Upper lobe of right lung (tissue), 1 donor: Measurements from ENCODE around the gene RBM34. TPM values are rescaled to one million over a fixed set of nuclear protein-coding genes. Genes with fewer than 3 reads are reported as not detected.

Experiments
- ATAC-seq: fragments of 200-7000 bp; cut with Tn5 transposase; one replicate; pipeline ENCODE4 v1.9.1; 2020; ENCODE audit warnings: mild to moderate bottlenecking, moderate library complexity
- DNase-seq: peaks from one replicate; pipeline ENCODE4 v3.0.0-alpha.2; 2020
- H3K27ac ChIP-seq: fragments of 200-600 bp; one replicate; pipeline ENCODE4 v1.8.0; 2022
- H3K27me3 ChIP-seq: fragments of 200-600 bp; one replicate; pipeline ENCODE4 v1.8.0; 2022; ENCODE audit warnings: mild to moderate bottlenecking
- H3K36me3 ChIP-seq: fragments of 200-600 bp; one replicate; pipeline ENCODE4 v1.8.0; 2022
- H3K4me1 ChIP-seq: fragments of 200-600 bp; one replicate; pipeline ENCODE4 v1.8.0; 2022
- H3K4me3 ChIP-seq: fragments of 200-600 bp; one replicate; pipeline ENCODE4 v1.8.0; 2022; ENCODE audit warnings: mild to moderate bottlenecking
- H3K9me3 ChIP-seq: fragments of 200-600 bp; one replicate; pipeline ENCODE4 v1.8.0; 2022
- CTCF ChIP-seq: fragments of 200-600 bp; IDR thresholded peaks from one replicate; pipeline ENCODE4 v1.8.0; 2022; ENCODE audit warnings: antibody characterized with exemption
- intact Hi-C: fragments of 100-400 bp; cut with DNase I; formaldehyde crosslinking; loops from one replicate; pipeline ENCODE4 v1.11.0; 2022
- total RNA-seq: library from RNA; stranded (reverse); fragmentation: NEBNext Ultra II Directional; extraction: Animal tissue kit (Norgen Biotek cat#: 25700); gene quantifications from one replicate; pipeline ENCODE4 v1.2.1, GENCODE V29; 2021
- donor health status: DM: no; HTN: yes; CAD: no; lungs with severe emphysema.

RBM34 gene
- total RNA-seq, 1 donor from 2014 or later, result 60.5 TPM

- H3K27me3 ChIP-seq, result no peaks in the 10 kb centered on the region
- intact Hi-C loops, result no loop called here
- no peak for ATAC-seq
- H3K4me3 ChIP-seq, result no peak overlapping the region
- no peak overlapping the region for H3K27ac ChIP-seq
- DNase-seq, result no peak
- peaks cover 4% of the 10 kb centered on the region for H3K4me1 ChIP-seq
- TF ChIP-seq CTCF, result no peak
- no peaks in the 10 kb centered on the region for H3K36me3 ChIP-seq
- H3K9me3 ChIP-seq, result no peaks in the 10 kb centered on the region
Measured at GRCh38 chr1:235102993-235103411, 58.0 kb downstream of the RBM34 start.

- no peak for TF ChIP-seq CTCF
- Histone ChIP-seq H3K36me3 (no peaks in the 10 kb centered on the region), H3K27ac (no peak overlapping the region), H3K9me3 (no peaks in the 10 kb centered on the region), H3K4me1 (peaks cover 4% of the 10 kb centered on the region), H3K27me3 (no peaks in the 10 kb centered on the region), H3K4me3 (no peak overlapping the region)
- no peak for DNase-seq
- intact Hi-C loops, result no loop called here
- no peak for ATAC-seq
Measured at GRCh38 chr1:235102259-235102582, 58.8 kb downstream of the RBM34 start.

GRCh38 chr1:235101558-235102258 lies 59.3 kb downstream of the RBM34 start:
- Histone ChIP-seq H3K9me3 (no peaks in the 10 kb centered on the region), H3K27ac (no peak overlapping the region), H3K27me3 (no peaks in the 10 kb centered on the region), H3K4me1 (peaks cover 4% of the 10 kb centered on the region), H3K4me3 (no peak overlapping the region), H3K36me3 (no peaks in the 10 kb centered on the region)
- intact Hi-C loops, result no loop called here
- no peak for ATAC-seq
- no peak for TF ChIP-seq CTCF
- no peak for DNase-seq

GRCh38 chr1:235100194-235100772 lies 60.8 kb downstream of the RBM34 start:
- H3K36me3 ChIP-seq, result no peaks in the 10 kb centered on the region
- no peak overlapping the region for H3K4me3 ChIP-seq
- H3K9me3 ChIP-seq, result no peaks in the 10 kb centered on the region
- no peak for TF ChIP-seq CTCF
- ATAC-seq, result no peak
- H3K4me1 ChIP-seq, result peaks cover 4% of the 10 kb centered on the region
- intact Hi-C loops, result no loop called here
- H3K27ac ChIP-seq, result no peak overlapping the region
- H3K27me3 ChIP-seq, result no peaks in the 10 kb centered on the region
- no peak for DNase-seq

GRCh38 chr1:235098991-235099390 lies 62.1 kb downstream of the RBM34 start:
- Histone ChIP-seq H3K4me1 (no peaks in the 10 kb centered on the region), H3K9me3 (no peaks in the 10 kb centered on the region), H3K4me3 (no peak overlapping the region), H3K27me3 (no peaks in the 10 kb centered on the region), H3K27ac (no peak overlapping the region), H3K36me3 (no peaks in the 10 kb centered on the region)
- no peak for TF ChIP-seq CTCF
- intact Hi-C loops, result loop anchor here (5.0 kb wide), 1 partner anchor 612 kb away; no protein-coding TSS in a partner anchor
- ATAC-seq (no peak), DNase-seq (no peak)
